Hepatocyte (in vitro differentiated cells): ENCODE measurements around the gene NAPSA. TPM values are rescaled to one million over a fixed set of nuclear protein-coding genes. Genes with fewer than 3 reads are reported as not detected.

Experiments
- DNase-seq: peaks from one replicate; pipeline ENCODE4 v3.0.0-alpha.2; 2016; ENCODE audit warnings: low spot score
- H2AFZ ChIP-seq: fragments of 200-600 bp; sonication (generic); 2 replicates; pipeline ENCODE4 v1.6.0; 2016; ENCODE audit warnings: antibody characterized with exemption, mild to moderate bottlenecking
- H3K27ac ChIP-seq: fragments of 200-600 bp; sonication (generic); 2 replicates; pipeline ENCODE4 v1.5.1; 2016; ENCODE audit warnings: mild to moderate bottlenecking
- H3K27me3 ChIP-seq: fragments of 200-600 bp; sonication (generic); 2 replicates; pipeline ENCODE4 v1.6.1; 2016
- H3K36me3 ChIP-seq: fragments of 200-600 bp; sonication (generic); replicated peaks from 2 replicates; pipeline ENCODE4 v1.5.1; 2016; ENCODE audit warnings: low read depth; ENCODE audit not compliant: insufficient read depth
- H3K4me1 ChIP-seq: fragments of 200-600 bp; sonication (generic); 2 replicates; pipeline ENCODE4 v1.5.1; 2016; ENCODE audit warnings: mild to moderate bottlenecking, moderate library complexity; ENCODE audit not compliant: insufficient read depth
- H3K4me2 ChIP-seq: fragments of 200-600 bp; sonication (generic); 2 replicates; pipeline ENCODE4 v1.6.0; 2016
- H3K4me3 ChIP-seq: fragments of 200-600 bp; sonication (generic); 2 replicates; pipeline ENCODE4 v1.5.1; 2016; ENCODE audit warnings: mild to moderate bottlenecking
- H3K79me2 ChIP-seq: fragments of 200-600 bp; sonication (generic); 2 replicates; pipeline ENCODE4 v1.6.0; 2017; ENCODE audit warnings: mild to moderate bottlenecking
- H3K9me2 ChIP-seq: fragments of 200-600 bp; sonication (generic); replicated peaks from 2 replicates; pipeline ENCODE4 v1.6.0; 2017; ENCODE audit warnings: mild to moderate bottlenecking; ENCODE audit not compliant: insufficient read depth
- H3K9me3 ChIP-seq: fragments of 200-600 bp; sonication (generic); 2 replicates; pipeline ENCODE4 v1.5.1; 2016; ENCODE audit warnings: low read depth, mild to moderate bottlenecking
- H4K20me1 ChIP-seq: fragments of 200-600 bp; sonication (generic); 2 replicates; pipeline ENCODE4 v1.6.0; 2016; ENCODE audit warnings: mild to moderate bottlenecking; ENCODE audit not compliant: insufficient read depth, poor library complexity, severe bottlenecking
- CTCF ChIP-seq: fragments of 200-600 bp; sonication (generic); IDR thresholded peaks from 2 replicates; pipeline ENCODE4 v1.5.1; 2016; ENCODE audit warnings: antibody characterized with exemption, mild to moderate bottlenecking; ENCODE audit not compliant: poor library complexity
- EZH2 ChIP-seq: fragments of 200-600 bp; sonication (generic); IDR thresholded peaks from 2 replicates; pipeline ENCODE4 v1.6.1; 2016; ENCODE audit warnings: antibody characterized with exemption, mild to moderate bottlenecking, borderline replicate concordance
- EZH2phosphoT487 ChIP-seq: fragments of 200-600 bp; sonication (generic); IDR thresholded peaks from one replicate; pipeline ENCODE4 v1.6.1; 2018; ENCODE audit warnings: antibody characterized with exemption, mild to moderate bottlenecking, low read depth, moderate library complexity; ENCODE audit not compliant: unreplicated experiment, severe bottlenecking
- WGBS: methylation state at CpG from one replicate; pipeline ENCODE4 v1.1.6; 2016; ENCODE audit warnings: low lambda C conversion rate; ENCODE audit errors: missing lambda C conversion rate; 5-methylcytosine and 5-hydroxymethylcytosine counted together
- polyA plus RNA-seq: library from polyadenylated mRNA; unstranded; fragments of >200 nt; fragmentation: Nextera tagmentation; extraction: Ambion mirVana; gene quantifications from 2 replicates; pipeline ENCODE4 v1.2.1, GENCODE V29; 2016
- total RNA-seq: library from RNA; depleted of rRNA; stranded (reverse); fragments of >200 nt; gene quantifications from 2 replicates; pipeline ENCODE4 v1.2.3, GENCODE V29; 2014

Gene NAPSA
- total RNA-seq (7.3 and 12.4 TPM in 2 replicates), polyA plus RNA-seq (2.7 and 12.1 TPM in 2 replicates)

GRCh38 chr19:50365434-50366306, at the start of gene NAPSA:
Gene NAPSA, minus strand, starts transcription at chr19:50365639. Its CDS starts 18 bp downstream, at chr19:50365621.
- TF ChIP-seq EZH2phosphoT487 (no peak), CTCF (no peak), EZH2 (no peak)
- 90% methylated on average over 11 of the region's 11 CpGs for WGBS
- Histone ChIP-seq H3K4me1 (no peaks in the 10 kb centered on the region), H3K27ac (no peak within 1 kb of the TSS), H2AFZ (no peak within 1 kb of the TSS), H3K9me2 (no peaks in the 10 kb centered on the region), H3K4me3 (no peak within 1 kb of the TSS), H3K4me2 (no peak within 1 kb of the TSS), H3K79me2 (no peaks in the 10 kb centered on the region), H4K20me1 (no peaks in the 10 kb centered on the region), H3K27me3 (no peaks in the 10 kb centered on the region), H3K36me3 (no peaks in the 10 kb centered on the region), H3K9me3 (no peaks in the 10 kb centered on the region)
- DNase-seq: no peak

GRCh38 chr19:50413531-50413930, 48.1 kb upstream of the NAPSA start:
- peaks cover 6% of the 10 kb centered on the region for H3K27me3 ChIP-seq
- H3K9me3 ChIP-seq: no peaks in the 10 kb centered on the region
- no peak overlapping the region for H2AFZ ChIP-seq
- no peaks in the 10 kb centered on the region for H3K79me2 ChIP-seq
- no peak for DNase-seq
- H3K9me2 ChIP-seq: no peaks in the 10 kb centered on the region
- no peak overlapping the region for H3K4me2 ChIP-seq
- H3K27ac ChIP-seq: no peak overlapping the region
- no peaks in the 10 kb centered on the region for H4K20me1 ChIP-seq
- 97% methylated on average over 21 of the region's 21 CpGs for WGBS
- no peak overlapping the region for H3K4me3 ChIP-seq
- no peaks in the 10 kb centered on the region for H3K36me3 ChIP-seq
- peaks cover 4% of the 10 kb centered on the region for H3K4me1 ChIP-seq
- TF ChIP-seq CTCF: no peak
- no peak for TF ChIP-seq EZH2phosphoT487
- no peak for TF ChIP-seq EZH2

GRCh38 chr19:50413096-50413495, 47.7 kb upstream of the NAPSA start:
- no peaks in the 10 kb centered on the region for H3K9me2 ChIP-seq
- H3K27ac ChIP-seq: no peak overlapping the region
- H3K4me2 ChIP-seq: no peak overlapping the region
- no peak overlapping the region for H2AFZ ChIP-seq
- H3K4me3 ChIP-seq: no peak overlapping the region
- no peaks in the 10 kb centered on the region for H3K79me2 ChIP-seq
- 93% methylated on average over 13 of the region's 13 CpGs for WGBS
- no peaks in the 10 kb centered on the region for H3K4me1 ChIP-seq
- H4K20me1 ChIP-seq: no peaks in the 10 kb centered on the region
- peaks cover 2% of the 10 kb centered on the region for H3K27me3 ChIP-seq
- TF ChIP-seq CTCF: no peak
- no peak for TF ChIP-seq EZH2phosphoT487
- TF ChIP-seq EZH2: no peak
- H3K36me3 ChIP-seq: no peaks in the 10 kb centered on the region
- H3K9me3 ChIP-seq: no peaks in the 10 kb centered on the region
- DNase-seq: peak; percentile 7
